Duodenal mucosa (tissue), 2 donors: Measurements from ENCODE around the gene PPID.
A peak's percentile ranks its signal among the peaks of the same experiment; 100 is the strongest.

ENCODE experiments used
- H3K27ac ChIP-seq: one replicate; pipeline ENCODE4 v1.7.0; 2013; ENCODE audit warnings: low read depth, low read length
- H3K27me3 ChIP-seq, 2 donors: one replicate each; pipeline ENCODE4 v1.7.0; 2013; ENCODE audit warnings: low read length in 2 of 2, control low read depth in 1 of 2; ENCODE audit not compliant: insufficient read depth in 2 of 2, control insufficient read depth in 1 of 2
- H3K36me3 ChIP-seq, 2 donors: one replicate each; pipeline ENCODE4 v1.7.0; 2013; ENCODE audit warnings: low read length in 2 of 2, control low read depth in 1 of 2; ENCODE audit not compliant: insufficient read depth in 2 of 2, control insufficient read depth in 1 of 2
- H3K4me1 ChIP-seq, 2 donors: one replicate each; pipeline ENCODE4 v1.7.0; 2013; ENCODE audit warnings: low read length in 2 of 2, control low read depth in 1 of 2; ENCODE audit not compliant: insufficient read depth in 2 of 2, control insufficient read depth in 1 of 2
- H3K4me3 ChIP-seq, 2 donors: one replicate each; pipeline ENCODE4 v1.7.0; 2013; ENCODE audit warnings: low read length in 2 of 2, low read depth in 1 of 2
- H3K9ac ChIP-seq, 2 donors: one replicate each; pipeline ENCODE4 v1.7.0; 2013; ENCODE audit warnings: low read length in 2 of 2, low read depth in 1 of 2
- H3K9me3 ChIP-seq, 2 donors: one replicate each; pipeline ENCODE4 v1.7.0; 2013; ENCODE audit warnings: low read length in 2 of 2, control low read depth in 1 of 2; ENCODE audit not compliant: control insufficient read depth in 1 of 2

Gene PPID

GRCh38 chr4:158722917-158723793 is at the start of gene PPID:
TSS of gene PPID (minus strand) at chr4:158723396. CDS start at chr4:158723288, 108 bp downstream.
- no peaks in the 10 kb centered on the region for H3K27me3 ChIP-seq
- no peaks in the 10 kb centered on the region for H3K9me3 ChIP-seq
- H3K4me3 ChIP-seq = peak within 1 kb of the TSS; percentile 84 to 94
- peaks cover 16 to 29% of the 10 kb centered on the region in 2 donors for H3K36me3 ChIP-seq
- peak within 1 kb of the TSS; percentile 90 for H3K27ac ChIP-seq
- H3K9ac ChIP-seq = peak within 1 kb of the TSS; percentile 93 to 97
- peaks cover 7 to 11% of the 10 kb centered on the region in 2 donors for H3K4me1 ChIP-seq

- Histone ChIP-seq H3K4me3 (no peak overlapping the region), H3K27me3 (no peaks in the 10 kb centered on the region), H3K27ac (no peak overlapping the region), H3K4me1 (peaks cover 28 to 45% of the 10 kb centered on the region in 2 donors), H3K9ac (no peak overlapping the region), H3K36me3 (no peaks in the 10 kb centered on the region), H3K9me3 (no peaks in the 10 kb centered on the region)
Measured at GRCh38 chr4:158771776-158772175, 48.6 kb upstream of the PPID start.

GRCh38 chr4:158770671-158771070 is 47.5 kb upstream of the PPID start:
- Histone ChIP-seq H3K9ac (peak overlapping the region in 1 of 2 donors; percentile 73), H3K36me3 (no peaks in the 10 kb centered on the region), H3K27me3 (no peaks in the 10 kb centered on the region), H3K4me1 (peaks cover 28 to 41% of the 10 kb centered on the region in 2 donors), H3K4me3 (no peak overlapping the region), H3K9me3 (no peaks in the 10 kb centered on the region), H3K27ac (no peak overlapping the region)

GRCh38 chr4:158769175-158769921 is 46.2 kb upstream of the PPID start:
- Histone ChIP-seq H3K4me3 (peak overlapping the region; percentile 91 to 94), H3K27me3 (no peaks in the 10 kb centered on the region), H3K36me3 (no peaks in the 10 kb centered on the region), H3K9ac (peak overlapping the region; percentile 73 to 90), H3K27ac (peak overlapping the region; percentile 26), H3K4me1 (peaks cover 22 to 30% of the 10 kb centered on the region in 2 donors), H3K9me3 (no peaks in the 10 kb centered on the region)

GRCh38 chr4:158768555-158769174 is 45.5 kb upstream of the PPID start, which contains the start of gene FNIP2:
TSS of gene FNIP2 (plus strand) at chr4:158769026. CDS start at chr4:158769213, 187 bp downstream.
- Histone ChIP-seq H3K27me3 (no peaks in the 10 kb centered on the region), H3K9ac (peak within 1 kb of the TSS; percentile 73 to 90), H3K4me1 (peaks cover 22 to 30% of the 10 kb centered on the region in 2 donors), H3K27ac (peak within 1 kb of the TSS; percentile 56), H3K9me3 (no peaks in the 10 kb centered on the region), H3K4me3 (peak within 1 kb of the TSS; percentile 91 to 94), H3K36me3 (no peaks in the 10 kb centered on the region)

- H3K4me1 ChIP-seq = peaks cover 22 to 26% of the 10 kb centered on the region in 2 donors
- H3K4me3 ChIP-seq = no peak overlapping the region
- no peaks in the 10 kb centered on the region for H3K27me3 ChIP-seq
- no peak overlapping the region for H3K27ac ChIP-seq
- H3K36me3 ChIP-seq = no peaks in the 10 kb centered on the region
- H3K9me3 ChIP-seq = no peaks in the 10 kb centered on the region
- H3K9ac ChIP-seq = no peak overlapping the region
Measured at GRCh38 chr4:158767451-158767850, 44.3 kb upstream of the PPID start.

- H3K9me3 ChIP-seq = no peaks in the 10 kb centered on the region
- no peaks in the 10 kb centered on the region for H3K36me3 ChIP-seq
- H3K27me3 ChIP-seq = no peaks in the 10 kb centered on the region
- H3K27ac ChIP-seq = no peak overlapping the region
- no peak overlapping the region for H3K9ac ChIP-seq
- H3K4me1 ChIP-seq = peaks cover 19 to 22% of the 10 kb centered on the region in 2 donors
- H3K4me3 ChIP-seq = no peak overlapping the region
Measured at GRCh38 chr4:158766434-158767044, 43.3 kb upstream of the PPID start.

- peaks cover 0 to 4% of the 10 kb centered on the region in 2 donors for H3K4me1 ChIP-seq
- H3K27ac ChIP-seq = no peak overlapping the region
- H3K4me3 ChIP-seq = no peak overlapping the region
- H3K9me3 ChIP-seq = no peaks in the 10 kb centered on the region
- H3K9ac ChIP-seq = no peak overlapping the region
- no peaks in the 10 kb centered on the region for H3K27me3 ChIP-seq
- H3K36me3 ChIP-seq = no peaks in the 10 kb centered on the region
Measured at GRCh38 chr4:158763462-158763861, 40.3 kb upstream of the PPID start.

- no peak overlapping the region for H3K4me3 ChIP-seq
- H3K9ac ChIP-seq = no peak overlapping the region
- H3K4me1 ChIP-seq = no peaks in the 10 kb centered on the region
- no peaks in the 10 kb centered on the region for H3K36me3 ChIP-seq
- no peaks in the 10 kb centered on the region for H3K9me3 ChIP-seq
- H3K27me3 ChIP-seq = no peaks in the 10 kb centered on the region
- H3K27ac ChIP-seq = no peak overlapping the region
Measured at GRCh38 chr4:158762553-158762952, 39.4 kb upstream of the PPID start.
